Mucosa of descending colon (tissue), 3 donors: ENCODE results near the gene GLIPR1L2. TPM values are rescaled to one million over a fixed set of nuclear protein-coding genes. Genes with fewer than 3 reads are reported as not detected.

Source experiments
- ATAC-seq: fragments of 200-7000 bp; cut with Tn5 transposase; one replicate; pipeline ENCODE4 v1.9.1; 2020; ENCODE audit warnings: mild to moderate bottlenecking, moderate library complexity
- DNase-seq, 3 donors: peaks; one replicate each; pipeline ENCODE4 v3.0.0-alpha.2; 2020
- H3K36me3 ChIP-seq: fragments of 200-600 bp; one replicate; pipeline ENCODE4 v1.8.0; 2021; ENCODE audit warnings: low read depth, mild to moderate bottlenecking
- H3K4me1 ChIP-seq: fragments of 200-600 bp; one replicate; pipeline ENCODE4 v1.8.0; 2021; ENCODE audit warnings: low read depth, mild to moderate bottlenecking
- H3K4me3 ChIP-seq: fragments of 200-600 bp; one replicate; pipeline ENCODE4 v1.8.0; 2021; ENCODE audit warnings: mild to moderate bottlenecking
- H3K9me3 ChIP-seq: fragments of 200-600 bp; one replicate; pipeline ENCODE4 v1.8.0; 2021; ENCODE audit warnings: mild to moderate bottlenecking
- CTCF ChIP-seq: fragments of 200-600 bp; IDR thresholded peaks from one replicate; pipeline ENCODE4 v1.8.0; 2022; ENCODE audit warnings: antibody characterized with exemption, mild to moderate bottlenecking
- intact Hi-C, 2 donors: fragments of 100-400 bp; cut with DNase I in 1 of 2; cut with micrococcal nuclease in 1 of 2; formaldehyde crosslinking; loops; one replicate each; pipeline versions ENCODE4 v1.11.0 to v1.11.1; 2022; cut with DNase I, micrococcal nuclease
- total RNA-seq, 3 donors: library from RNA; stranded (reverse); fragmentation: NEBNext Ultra II Directional in 2 of 3; extraction: Animal tissue kit (Norgen Biotek cat#: 25700) in 2 of 3; gene quantifications; one replicate each; pipeline versions ENCODE4 v1.2.1 to v1.2.4, GENCODE V29; 2021 to 2023
- donor health status: DM: no; HTN: no; CAD: no; lungs with moderate emphysema.
- donor health status: DM: no; HTN: no; CAD: no.
- donor health status: DM: no; HTN: yes; CAD: no.

The GLIPR1L2 gene
- total RNA-seq, 3 donors from 2014 or later: 0.52 to 0.98 TPM; not detected in 1

DNA sequence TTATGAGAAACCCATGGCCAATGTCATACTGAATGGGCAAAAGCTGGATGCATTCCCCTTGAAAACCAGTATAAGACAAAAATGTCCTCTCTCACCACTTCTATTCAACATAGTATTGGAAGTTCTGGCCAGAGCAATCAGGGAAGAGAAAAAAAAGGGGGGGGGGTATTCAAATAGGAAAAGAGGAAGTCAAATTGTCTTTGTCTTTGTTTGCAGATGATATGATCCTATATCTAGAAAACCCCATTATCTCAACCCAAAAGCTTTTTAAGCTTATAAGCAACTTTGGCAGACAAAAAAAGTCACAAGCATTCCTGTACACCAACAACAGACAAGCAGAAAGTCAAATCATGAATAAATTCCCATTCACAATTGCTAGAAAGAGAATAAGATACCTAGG, 36.9 kb upstream of the GLIPR1L2 start:
- DNase-seq: no peak
- no peak for TF ChIP-seq CTCF
- Histone ChIP-seq H3K4me1 (no peaks in the 10 kb centered on the region), H3K4me3 (no peak overlapping the region), H3K9me3 (peaks cover 7% of the 10 kb centered on the region), H3K36me3 (no peaks in the 10 kb centered on the region)
- no peak for ATAC-seq
- intact Hi-C loops: no loop called here

GRCh38 chr12:75360920-75361319, 30.0 kb upstream of the GLIPR1L2 start:
- ATAC-seq: no peak
- Histone ChIP-seq H3K36me3 (no peaks in the 10 kb centered on the region), H3K4me1 (no peaks in the 10 kb centered on the region), H3K4me3 (no peak overlapping the region), H3K9me3 (no peaks in the 10 kb centered on the region)
- no peak for TF ChIP-seq CTCF
- no peak for DNase-seq
- intact Hi-C loops: no loop called here

GRCh38 chr12:75361408-75361807, 29.5 kb upstream of the GLIPR1L2 start:
- DNase-seq (no peak), ATAC-seq (no peak)
- no peaks in the 10 kb centered on the region for H3K4me1 ChIP-seq
- no peak for TF ChIP-seq CTCF
- intact Hi-C loops: no loop called here
- H3K36me3 ChIP-seq: no peaks in the 10 kb centered on the region
- no peaks in the 10 kb centered on the region for H3K9me3 ChIP-seq
- no peak overlapping the region for H3K4me3 ChIP-seq

DNA sequence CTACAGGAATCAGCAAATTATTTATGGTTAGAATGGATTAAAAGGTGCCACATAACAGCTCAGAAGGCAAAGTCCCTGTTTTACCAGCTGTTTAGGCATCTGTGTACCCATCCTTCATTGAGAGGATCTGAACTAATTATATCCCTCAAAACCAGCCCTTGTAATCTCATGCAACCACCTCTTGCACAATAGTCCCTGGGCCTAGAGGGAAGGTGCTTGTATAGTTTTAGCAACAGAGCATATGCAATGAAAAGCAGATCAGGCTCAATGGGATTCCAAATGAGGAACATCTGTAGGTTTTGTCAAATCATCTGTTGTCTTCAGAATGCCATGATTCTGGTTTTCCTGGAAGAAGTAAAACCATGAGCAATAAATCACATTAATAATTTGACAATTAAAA, 26.0 kb upstream of the GLIPR1L2 start:
- ATAC-seq: no peak
- H3K9me3 ChIP-seq: no peaks in the 10 kb centered on the region
- DNase-seq: no peak
- H3K4me3 ChIP-seq: no peak overlapping the region
- TF ChIP-seq CTCF: no peak
- H3K4me1 ChIP-seq: no peaks in the 10 kb centered on the region
- no peaks in the 10 kb centered on the region for H3K36me3 ChIP-seq
- intact Hi-C loops: no loop called here

DNA sequence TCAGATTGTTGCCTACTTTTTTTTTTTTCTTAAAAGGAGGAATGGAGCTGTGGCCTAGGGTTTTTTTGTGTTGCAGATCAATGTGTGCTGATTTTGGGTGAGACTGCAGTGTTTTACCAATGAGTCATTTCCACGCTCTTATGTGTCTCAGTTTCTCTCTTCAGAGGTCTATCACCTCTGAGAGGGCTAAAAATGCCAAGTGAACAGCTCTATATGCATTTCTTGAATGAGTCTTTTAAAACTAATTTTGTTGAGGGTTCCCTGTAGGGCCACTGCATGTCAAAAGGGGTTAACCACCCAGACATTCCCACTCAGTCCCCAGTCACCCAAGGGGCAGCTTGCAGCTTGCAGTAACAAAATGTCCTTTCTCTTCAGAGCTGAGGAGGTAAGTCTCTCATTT, 24.3 kb upstream of the GLIPR1L2 start:
- H3K9me3 ChIP-seq: no peaks in the 10 kb centered on the region
- intact Hi-C loops: no loop called here
- H3K36me3 ChIP-seq: no peaks in the 10 kb centered on the region
- DNase-seq (no peak), ATAC-seq (no peak)
- no peak overlapping the region for H3K4me3 ChIP-seq
- H3K4me1 ChIP-seq: no peaks in the 10 kb centered on the region
- TF ChIP-seq CTCF: no peak

GRCh38 chr12:75374971-75375370, 15.9 kb upstream of the GLIPR1L2 start:
- Histone ChIP-seq H3K4me3 (no peak overlapping the region), H3K4me1 (no peaks in the 10 kb centered on the region), H3K36me3 (no peaks in the 10 kb centered on the region), H3K9me3 (no peaks in the 10 kb centered on the region)
- intact Hi-C loops: no loop called here
- no peak for TF ChIP-seq CTCF
- no peak for DNase-seq
- ATAC-seq: no peak
